PC-9 (cell line): ENCODE data around the gene CYP4F11.
"Not testable (repeated sequence)": the region's sequence is repeated elsewhere in the genome, so short reads cannot be mapped to it uniquely, and the experiment has no call there.

ENCODE experiments used
- CTCF ChIP-seq: fragments of 200-600 bp; sonication (generic); conservative IDR thresholded peaks from 2 replicates; pipeline ENCODE4 v1.6.1; 2017; ENCODE audit warnings: mixed run types, antibody characterized with exemption, mild to moderate bottlenecking, moderate library complexity
- EZH2 ChIP-seq: fragments of 200-600 bp; sonication (generic); IDR thresholded peaks from 2 replicates; pipeline ENCODE4 v1.8.0; 2017; ENCODE audit warnings: antibody characterized with exemption, low read depth

- TF ChIP-seq CTCF, EZH2: not testable (repeated sequence)
Observed at GRCh38 chr19:15900032-15900431, 34.3 kb downstream of the CYP4F11 start.
